HG02884 (cell line): ENCODE data around the gene MMP3.

Source experiments
- ATAC-seq: cut with Tn5 transposase; IDR thresholded peaks from one replicate; pipeline ENCODE4 v1.9.1; 2021; ENCODE audit warnings: mild to moderate bottlenecking, moderate library complexity; ENCODE audit not compliant: unreplicated experiment

MMP3 gene

GRCh38 chr11:102792604-102793003 lies 50.8 kb downstream of the MMP3 start:
- ATAC-seq, result no peak

GRCh38 chr11:102791271-102792036 lies 52.0 kb downstream of the MMP3 start:
- ATAC-seq, result no peak

- ATAC-seq, result no peak
Measured at GRCh38 chr11:102788334-102788995, 54.9 kb downstream of the MMP3 start.
